Right renal cortex interstitium (tissue), 3 donors: ENCODE measurements around the gene ACACA. TPM values are rescaled to one million over a fixed set of nuclear protein-coding genes. Genes with fewer than 3 reads are reported as not detected.
"Not testable (repeated sequence)": the region's sequence is repeated elsewhere in the genome, so short reads cannot be mapped to it uniquely, and the experiment has no call there.

Experiments used
- DNase-seq, 3 donors: peaks; one replicate each; pipeline ENCODE4 v3.0.0-alpha.2; 2013; ENCODE audit warnings: low read depth in 3 of 3, low spot score in 2 of 3
- polyA plus RNA-seq, 3 donors: library from polyadenylated mRNA; unstranded; fragments of 120-200 nt; gene quantifications; one replicate each; pipeline ENCODE4 v1.2.1, GENCODE V29; 2013; ENCODE audit not compliant: insufficient read length in 3 of 3

The ACACA gene
- polyA plus RNA-seq, 3 donors: 45.0 to 54.6 (median 48.7) TPM

DNA sequence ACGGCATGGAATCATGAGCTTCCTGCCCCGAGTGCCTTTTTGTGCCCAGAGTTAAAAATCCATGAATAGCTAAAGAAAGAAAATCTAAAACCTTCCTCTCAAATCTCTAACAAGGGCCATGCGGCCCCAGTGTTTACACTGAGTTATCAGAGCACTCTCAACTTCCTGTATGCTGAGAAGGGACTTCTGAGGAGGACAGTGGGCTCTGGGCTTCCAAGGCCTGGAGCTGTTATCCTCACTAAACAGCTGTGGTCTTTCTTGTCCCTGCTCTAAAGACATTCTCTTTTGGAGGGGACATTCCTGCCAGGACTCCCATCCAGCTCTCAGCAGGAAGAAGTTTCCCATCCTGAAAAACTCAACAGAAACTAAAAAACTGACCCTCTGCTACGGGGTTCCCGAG is 322.3 kb downstream of the ACACA start:
- DNase-seq: no peak

DNA sequence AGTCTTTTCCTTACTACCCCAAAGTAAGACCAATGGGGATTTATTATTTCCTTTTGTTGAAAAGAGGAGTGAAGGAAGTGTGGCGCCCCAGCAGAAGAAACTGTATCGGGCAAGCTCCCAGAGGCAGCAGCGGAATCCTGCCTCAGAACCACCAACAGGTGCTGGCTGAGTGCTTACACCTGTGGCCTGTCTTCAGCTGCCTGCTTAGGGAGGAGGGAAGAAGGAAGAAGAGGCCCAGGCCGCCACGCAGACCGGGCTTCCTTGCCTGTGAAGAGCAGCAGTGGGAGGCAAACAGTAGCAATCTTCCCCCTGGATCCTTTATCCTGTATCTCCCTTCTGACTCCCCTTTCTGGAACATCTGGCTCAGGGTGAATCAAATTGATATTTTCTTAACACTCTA is 323.2 kb downstream of the ACACA start:
- DNase-seq: no peak

DNA sequence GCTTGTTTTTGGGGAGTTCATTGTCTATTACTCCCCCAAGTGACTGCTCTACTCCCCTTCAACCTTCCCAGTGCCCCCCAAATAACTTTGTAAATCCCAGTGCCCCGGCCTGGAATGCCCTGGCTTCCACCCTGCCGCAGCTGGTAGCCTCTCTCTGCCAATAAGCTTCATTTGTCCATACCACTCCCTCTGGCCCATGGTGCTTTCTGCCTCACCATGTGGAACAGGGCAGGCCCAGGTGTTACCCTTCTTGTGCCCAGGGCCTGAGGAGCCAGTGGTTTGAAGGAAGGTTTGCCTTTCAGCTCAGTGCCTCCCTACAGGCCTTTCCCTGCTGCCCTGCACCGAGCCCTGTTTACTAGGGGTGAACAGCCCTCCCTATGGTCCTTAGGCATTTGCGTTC is 323.7 kb downstream of the ACACA start:
- DNase-seq: no peak

DNA sequence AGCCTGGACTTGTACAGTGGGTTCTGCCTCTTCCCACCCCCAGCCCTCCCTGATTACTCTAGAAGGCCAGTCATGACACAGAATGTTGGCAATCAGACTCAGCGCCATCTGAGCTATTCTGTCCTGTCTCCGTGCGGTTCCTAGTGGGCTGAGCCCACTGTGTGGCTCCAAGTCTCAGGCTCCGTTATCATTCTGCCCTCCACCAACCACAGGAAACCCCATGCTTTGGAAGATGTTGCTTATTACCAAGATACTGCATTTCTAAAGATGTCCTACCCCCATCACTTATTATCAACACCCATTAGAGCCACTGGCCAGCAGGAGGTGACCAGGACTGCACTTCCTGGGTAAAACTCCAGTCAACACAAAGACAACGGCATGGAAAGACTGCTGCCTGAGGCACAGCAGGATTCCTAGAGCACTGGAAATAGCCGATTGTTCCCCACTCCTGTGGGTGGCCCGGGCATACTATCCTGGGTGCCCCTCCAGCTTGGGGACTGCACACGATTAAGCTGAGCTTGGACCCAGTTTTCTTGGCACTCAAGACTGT is 324.2 kb downstream of the ACACA start:
- no peak for DNase-seq

DNA sequence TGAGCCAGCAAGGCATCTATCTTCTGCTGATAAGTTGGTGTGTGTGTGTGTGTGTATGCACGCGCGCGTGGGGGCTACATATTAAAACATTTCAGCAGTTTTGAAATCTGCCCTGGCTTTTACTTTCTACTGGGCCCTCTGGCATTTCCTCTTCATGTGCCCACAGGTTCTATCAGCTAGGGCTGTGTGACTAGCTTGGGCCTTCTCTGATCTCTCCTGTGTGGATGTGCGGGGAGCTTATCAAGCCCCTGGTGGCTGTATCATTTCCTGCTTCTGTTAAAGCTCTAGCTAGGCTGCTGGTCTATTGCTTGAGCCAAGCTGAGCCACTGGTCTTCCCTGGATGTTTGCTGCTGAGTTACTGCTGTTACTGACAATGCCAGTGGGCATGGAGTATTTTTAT is 325.3 kb downstream of the ACACA start:
- no peak for DNase-seq

DNA sequence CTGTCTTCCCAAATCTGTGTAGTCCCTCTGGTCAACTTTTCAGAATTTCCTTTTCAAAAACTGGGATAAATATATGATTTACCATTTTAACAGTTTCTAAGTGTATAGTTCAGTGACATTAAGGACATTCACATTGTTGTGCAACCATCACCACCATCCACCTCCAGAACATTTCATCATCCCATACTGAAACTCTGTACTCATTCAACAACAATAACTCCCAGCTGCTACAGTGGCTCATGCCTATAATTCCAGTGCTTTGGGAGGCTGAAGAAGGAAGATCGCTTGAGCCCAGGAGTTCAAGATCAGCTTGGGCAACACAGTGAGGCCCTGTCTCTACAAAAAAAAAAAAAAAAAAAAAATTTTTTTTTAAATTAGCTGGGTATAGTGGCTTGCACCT is 326.9 kb downstream of the ACACA start:
- no peak for DNase-seq

DNA sequence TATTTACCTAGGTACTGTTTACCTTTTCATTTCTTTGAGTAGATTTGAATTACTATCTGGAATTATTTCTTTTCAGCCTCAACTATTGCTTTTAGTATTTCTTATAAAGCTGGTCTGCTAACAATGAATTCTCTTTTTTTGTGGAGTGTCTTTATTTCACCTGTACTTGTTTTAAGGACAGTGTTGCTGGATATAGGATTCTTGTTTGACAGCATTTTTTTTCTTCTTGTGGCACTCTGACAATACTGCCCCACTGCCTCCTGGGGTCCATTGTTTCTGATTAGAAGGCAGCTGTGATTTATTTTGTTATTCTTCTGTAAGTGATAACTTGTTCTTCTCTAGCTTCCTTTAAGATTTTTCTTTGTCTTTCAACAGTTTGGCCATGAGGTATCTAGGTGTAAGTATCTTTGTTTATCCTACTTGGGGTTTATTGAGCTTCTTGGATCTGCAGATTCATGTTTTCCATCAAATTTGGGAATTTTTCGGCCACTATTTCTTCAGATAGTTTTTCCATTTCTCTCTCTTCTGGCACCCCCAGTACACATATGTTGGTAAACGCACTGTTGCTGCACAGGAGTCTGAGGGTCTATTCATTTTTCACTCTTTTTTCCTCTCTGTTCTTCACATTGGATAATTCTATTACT is 327.4 kb downstream of the ACACA start:
- no peak for DNase-seq

DNA sequence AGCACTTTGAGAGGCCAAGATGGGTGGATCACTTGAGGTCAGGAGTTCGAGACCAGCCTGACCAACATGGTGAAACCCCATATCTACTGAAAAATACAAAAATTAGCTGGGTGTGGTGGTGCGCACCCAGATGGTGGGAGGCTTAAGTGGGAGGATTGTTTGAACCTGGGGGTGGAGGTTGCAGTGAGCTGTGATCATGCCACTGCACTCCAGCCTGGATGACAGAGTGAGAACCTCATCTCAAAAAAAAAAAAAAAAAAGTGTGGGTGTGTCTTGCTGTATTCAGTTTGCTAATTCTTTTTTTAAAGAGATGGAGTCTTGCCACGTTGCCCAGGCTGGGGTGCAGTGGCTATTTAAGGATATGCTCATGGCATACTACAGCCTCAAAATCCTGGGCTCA is 333.2 kb downstream of the ACACA start:
- DNase-seq: not testable (repeated sequence)

DNA sequence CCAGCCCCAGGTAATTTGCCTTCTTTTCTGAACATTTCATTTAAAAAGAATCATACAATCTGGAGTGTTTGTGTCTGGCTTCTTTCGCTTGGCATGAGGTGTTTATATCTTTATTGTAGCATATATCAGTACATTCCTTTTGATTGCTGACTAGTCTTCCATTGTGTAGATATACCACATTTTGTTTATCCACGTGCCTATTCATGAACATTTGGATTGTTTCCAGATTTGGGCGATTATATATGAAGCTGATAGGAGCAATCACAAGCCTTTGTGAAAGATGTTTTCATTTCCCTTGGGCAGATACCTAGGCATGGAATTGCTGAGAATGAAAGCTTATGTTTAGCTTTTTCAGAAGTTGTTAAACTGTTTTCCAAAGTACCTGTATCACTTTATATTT is 337.5 kb downstream of the ACACA start:
- DNase-seq: no peak

DNA sequence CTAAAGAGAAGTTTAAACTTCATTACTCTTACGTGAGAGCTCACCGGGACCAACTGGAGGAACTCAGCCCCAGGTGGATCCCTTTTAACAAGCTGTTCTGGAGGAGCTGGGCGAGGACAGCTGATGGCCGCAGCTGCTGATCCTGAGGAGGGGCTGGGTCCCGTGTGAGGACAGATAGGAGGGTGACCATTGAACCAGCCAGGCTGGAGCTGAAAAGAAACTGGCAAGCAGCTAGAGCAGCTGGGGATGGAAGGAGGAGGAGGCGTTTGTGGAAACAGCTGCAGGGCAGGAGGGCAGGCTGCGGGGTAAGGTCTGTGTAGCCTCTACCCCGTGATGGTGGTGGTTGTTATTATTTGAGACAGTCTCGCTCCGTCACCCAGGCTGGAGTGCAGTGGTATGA is 338.4 kb downstream of the ACACA start:
- no peak for DNase-seq

DNA sequence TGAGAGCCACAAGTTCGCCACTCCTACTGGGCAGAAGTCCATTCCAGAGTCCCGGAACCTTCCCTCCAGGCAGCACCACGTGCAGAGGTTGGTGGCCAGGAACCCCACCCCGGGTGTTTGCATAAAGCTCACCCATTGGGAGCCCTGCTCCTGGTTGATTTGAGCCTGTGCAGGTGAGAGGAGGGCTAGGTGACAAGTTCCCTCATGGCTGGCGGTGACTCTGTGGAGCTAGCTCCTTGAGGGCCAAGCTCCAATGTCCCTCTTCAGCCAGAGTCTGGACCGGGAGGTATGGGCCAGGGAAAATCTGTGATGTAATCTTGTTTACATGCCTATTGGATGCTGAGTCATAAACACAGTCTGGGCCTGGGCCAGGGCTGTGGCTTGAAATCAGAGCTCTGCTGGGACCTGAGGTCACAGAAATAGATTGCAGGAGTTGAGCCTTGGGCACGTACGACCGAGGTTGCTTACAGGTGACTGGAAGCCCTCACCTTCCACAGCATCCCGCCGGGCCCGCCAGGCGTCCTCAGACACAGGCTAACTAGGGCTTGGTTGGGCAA is 339.0 kb downstream of the ACACA start:
- no peak for DNase-seq

DNA sequence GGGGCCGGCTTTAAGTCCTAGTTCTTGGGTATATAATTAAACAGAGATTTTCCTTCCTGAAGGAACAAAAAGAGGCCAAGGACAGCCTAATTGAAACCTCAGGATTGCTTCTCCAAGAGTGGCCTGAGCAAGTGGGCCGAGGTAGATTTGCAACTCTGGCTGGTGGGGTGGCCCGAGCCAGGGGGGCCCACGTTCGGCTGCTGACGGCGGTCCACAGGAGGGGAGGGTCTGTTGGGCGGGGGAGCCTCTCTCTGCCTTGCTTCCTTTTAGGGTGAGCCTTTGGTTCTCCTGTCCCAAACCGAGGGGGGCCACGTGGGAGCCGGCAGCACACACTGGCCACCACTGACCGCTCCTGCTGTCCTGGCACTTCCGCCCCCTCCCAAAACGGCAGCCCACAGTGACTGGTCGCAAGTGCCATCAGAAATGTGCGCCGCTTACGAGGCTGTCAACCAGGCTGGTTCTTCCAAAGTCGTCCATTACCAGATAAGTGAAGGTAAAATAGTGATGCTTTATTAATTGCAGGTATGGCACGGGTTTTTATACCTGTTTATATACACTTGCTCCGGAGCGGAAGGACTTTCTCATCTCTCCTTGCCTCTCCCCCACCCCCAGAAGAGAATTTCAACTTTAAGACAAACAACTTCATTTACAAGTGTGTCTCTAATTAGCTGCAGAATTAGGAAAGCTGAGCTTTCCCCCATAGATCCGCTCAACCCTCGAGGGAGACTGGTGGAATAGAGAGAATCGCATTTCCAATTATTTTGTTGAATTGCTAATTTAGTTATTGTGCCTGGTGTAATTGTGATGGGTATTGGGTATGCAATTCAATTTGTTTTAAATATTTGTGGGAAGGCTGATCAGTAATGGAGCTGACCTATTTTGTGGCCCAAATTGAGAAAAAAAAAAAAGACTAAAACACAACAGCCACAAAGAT is 340.0 kb downstream of the ACACA start:
- DNase-seq: no peak

DNA sequence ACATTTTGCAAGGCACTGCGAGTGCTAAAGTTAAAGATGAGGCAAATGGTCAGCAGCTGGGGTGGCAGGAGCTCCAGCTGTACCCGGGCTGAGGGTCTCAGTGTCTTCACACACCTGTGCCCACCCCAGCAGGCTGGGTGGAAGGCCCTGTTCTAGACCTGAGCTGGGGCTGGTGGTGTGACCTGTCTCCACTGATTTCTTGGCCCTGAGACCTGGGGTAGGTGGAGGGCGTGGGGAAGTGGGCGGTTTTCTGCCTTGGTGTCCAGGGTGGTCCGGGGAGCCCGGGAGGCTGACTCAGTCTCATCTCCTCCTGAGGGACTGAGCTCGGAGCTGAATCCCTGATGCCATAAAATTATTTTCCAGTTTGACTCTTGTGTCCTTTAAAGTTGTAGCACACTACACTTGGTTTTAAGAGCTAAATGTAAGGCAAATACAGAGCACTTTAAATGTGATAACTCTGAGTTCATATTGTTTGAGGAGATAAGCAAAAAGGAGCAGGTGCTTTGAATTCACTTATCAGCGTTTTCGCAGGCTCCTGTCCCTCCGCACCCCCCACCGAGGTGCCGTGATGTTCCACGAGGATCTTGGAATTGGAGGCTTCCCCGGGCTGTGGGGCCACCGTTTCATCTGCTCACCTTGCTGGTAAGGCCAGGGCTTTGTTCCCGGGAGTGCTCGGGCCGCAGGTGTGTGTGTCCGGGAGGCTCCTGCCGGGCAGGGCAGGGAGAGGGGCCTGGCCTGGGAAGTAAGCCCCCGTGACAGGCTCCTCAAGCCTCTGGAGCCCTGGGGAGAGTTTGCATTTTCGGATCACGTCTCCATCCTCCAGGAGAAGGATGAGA is 340.9 kb downstream of the ACACA start:
- DNase-seq: no peak

DNA sequence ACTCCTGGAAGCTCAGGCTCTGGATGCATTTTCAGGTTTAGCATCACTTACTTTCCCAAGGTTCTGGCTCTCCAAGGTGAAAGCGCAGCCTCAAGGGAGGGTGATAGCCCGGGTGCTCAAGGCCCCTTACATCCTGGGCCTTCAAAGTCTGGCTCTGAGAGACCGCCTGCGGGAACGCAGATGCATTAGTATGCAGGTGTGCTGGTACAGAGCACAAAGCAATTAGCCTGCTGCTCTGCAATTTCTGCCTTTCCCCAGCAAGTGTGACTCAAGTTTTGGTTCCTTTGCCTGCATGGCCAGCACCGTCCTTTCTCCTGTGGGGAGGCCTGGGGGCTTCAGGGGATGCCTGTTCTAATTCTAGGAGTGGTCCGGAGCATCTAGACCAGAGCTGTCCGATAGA is 341.7 kb downstream of the ACACA start:
- DNase-seq: no peak

DNA sequence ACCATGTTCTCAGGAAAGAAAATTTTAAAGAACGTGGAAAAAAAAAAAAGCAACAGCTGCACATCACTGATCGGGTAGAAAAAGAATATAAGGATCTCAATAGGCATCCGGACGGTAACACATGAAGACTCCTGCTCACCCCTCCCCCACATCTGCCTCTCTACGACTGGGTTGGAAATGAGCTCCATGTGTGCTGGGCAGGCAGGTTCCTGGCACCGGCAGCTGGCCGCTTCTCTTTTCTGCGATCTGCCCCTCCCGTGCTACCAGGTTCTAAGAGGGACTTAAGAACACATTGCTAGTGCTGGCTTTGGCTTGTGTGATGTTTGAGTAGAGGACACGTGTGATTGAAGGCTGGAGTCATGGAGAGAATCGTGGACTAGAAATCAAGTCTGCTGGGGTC is 342.4 kb downstream of the ACACA start:
- no peak for DNase-seq

DNA sequence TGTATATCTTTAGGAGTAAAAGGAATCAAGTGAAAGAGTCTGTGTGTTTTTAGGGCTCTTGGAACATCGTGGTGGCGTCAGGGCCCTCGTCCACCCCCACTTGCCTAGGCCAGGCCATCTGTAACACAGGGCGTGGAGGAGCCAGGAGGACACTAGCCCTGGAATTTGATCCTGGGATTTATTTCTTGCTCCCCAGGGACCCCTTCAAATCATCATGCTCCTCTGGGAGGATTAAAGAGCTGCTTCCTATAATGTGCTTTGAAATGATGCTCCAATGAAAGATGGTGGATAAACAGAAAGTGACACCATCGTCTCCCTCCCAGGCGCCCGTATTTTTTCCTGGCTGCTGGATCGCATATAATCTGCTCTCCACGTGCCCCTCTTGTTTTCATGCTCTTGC is 344.6 kb downstream of the ACACA start:
- DNase-seq: no peak

DNA sequence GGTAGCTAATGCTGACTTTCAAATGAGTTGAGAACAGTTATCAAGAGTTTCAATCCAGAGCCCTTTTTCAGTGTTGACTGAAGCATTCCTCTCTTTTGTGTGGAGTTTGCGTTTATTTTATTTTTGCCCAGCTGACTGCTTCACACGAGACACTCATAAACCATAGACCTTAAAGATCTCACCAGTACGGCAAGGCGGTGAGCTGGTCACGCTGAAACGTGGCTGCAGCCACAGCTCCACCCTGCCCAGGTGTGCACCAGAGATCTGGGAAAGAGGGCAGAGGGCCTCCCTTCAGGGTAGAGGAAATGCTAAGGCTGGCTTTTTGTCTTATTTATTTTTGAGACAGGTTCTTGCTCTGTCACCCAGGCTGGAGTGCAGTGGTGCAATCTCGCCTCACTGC is 345.7 kb downstream of the ACACA start:
- DNase-seq: no peak

DNA sequence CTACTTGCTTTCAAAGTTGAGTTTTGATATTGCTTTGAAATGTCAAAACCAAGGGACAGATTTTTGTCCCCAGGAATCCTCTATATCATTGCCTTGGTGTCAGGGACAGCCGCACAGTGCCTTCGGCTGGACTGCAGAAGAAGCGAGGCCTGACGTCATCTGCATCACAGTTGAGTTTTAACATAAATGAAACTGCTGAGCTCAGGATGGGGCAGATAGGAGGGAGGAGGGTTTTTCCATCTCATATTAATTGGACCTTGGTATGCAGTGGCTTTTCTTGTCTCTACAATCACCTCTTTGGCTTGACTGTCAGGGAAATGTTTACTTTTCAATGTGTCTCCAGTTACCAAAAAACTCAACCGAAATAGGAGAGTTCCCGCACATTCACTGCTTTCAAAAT is 346.5 kb downstream of the ACACA start:
- no peak for DNase-seq

DNA sequence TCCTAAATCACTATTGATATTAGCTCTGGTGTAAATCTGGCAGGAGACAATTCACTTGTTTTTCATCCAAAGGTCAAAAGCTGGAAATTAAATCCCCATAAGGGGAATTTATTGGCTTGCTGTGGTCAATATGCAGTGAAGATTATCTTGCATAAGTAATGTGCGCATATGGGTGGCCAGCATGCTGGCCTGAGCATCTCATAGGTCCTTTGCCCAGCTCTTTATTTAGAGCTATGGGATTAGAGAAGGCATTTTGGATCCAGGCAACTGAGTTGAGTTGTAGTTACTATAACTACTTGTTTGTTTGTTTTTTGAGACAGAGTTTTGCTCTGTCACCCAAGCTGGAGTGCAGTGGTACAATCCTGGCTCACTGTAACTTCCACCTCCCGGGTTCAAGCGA is 347.1 kb downstream of the ACACA start:
- DNase-seq: no peak

DNA sequence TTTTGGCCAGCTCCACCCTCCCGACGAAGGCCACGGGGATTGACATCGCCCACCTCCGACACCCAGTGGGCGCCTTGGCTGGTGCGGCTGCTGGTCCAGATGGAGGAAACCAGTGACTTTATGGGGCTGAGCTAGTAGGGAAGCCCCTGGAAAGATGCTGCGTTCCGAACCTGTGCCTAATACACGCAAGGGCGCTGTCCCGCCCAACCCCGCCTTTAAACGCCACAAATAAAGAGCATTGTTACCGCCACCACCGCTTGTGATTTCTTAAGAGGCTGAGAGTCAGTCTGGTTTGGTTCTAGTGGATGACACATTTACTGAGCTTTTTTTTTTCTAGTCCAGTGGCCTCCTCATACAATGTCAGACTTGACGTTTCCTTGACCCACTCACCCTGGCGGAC is 350.0 kb downstream of the ACACA start:
- no peak for DNase-seq

DNA sequence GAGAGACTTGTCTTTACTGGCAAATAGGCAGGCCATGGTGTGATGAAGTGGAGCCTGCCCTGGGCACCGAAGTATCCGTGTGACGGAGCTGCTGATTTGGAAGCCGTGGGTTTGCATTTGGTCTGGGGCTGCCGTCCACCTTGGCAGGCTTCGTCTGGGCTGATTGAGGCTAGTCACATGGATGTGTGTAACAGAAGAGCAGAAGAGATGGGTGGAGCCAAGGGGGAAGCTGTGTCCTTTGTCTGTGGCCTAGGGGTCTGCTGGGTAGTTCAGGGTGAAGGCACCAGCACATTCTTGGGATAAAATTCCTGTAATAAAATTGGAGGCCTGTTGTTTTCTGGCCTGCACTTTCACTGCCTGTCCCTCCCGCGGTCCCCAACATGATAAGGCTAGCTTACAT is 351.7 kb downstream of the ACACA start:
- no peak for DNase-seq
